Measurements from ENCODE around the gene ADAMTS2.

- TF ChIP-seq CTCF (IDR thresholded peaks at IDR 0.05) = no peak
- no peak for TF ChIP-seq POLR2A (IDR thresholded peaks at IDR 0.05)
Observed at GRCh38 chr5:179121667-179122111, 223.6 kb downstream of the ADAMTS2 start.
